Stimulated activated CD8-positive, alpha-beta memory T cell treated with anti-CD3 and anti-CD28 coated beads, Interleukin-4, amount 100 ng/mL, for 1 hour (primary cell): ENCODE results near the gene RAD23A.

ENCODE experiments used
- DNase-seq, 2 donors: peaks; one replicate each; pipeline ENCODE4 v3.0.0-alpha.2; 2020; ENCODE audit warnings: low read depth in 2 of 2, low spot score in 1 of 2

The RAD23A gene

DNA sequence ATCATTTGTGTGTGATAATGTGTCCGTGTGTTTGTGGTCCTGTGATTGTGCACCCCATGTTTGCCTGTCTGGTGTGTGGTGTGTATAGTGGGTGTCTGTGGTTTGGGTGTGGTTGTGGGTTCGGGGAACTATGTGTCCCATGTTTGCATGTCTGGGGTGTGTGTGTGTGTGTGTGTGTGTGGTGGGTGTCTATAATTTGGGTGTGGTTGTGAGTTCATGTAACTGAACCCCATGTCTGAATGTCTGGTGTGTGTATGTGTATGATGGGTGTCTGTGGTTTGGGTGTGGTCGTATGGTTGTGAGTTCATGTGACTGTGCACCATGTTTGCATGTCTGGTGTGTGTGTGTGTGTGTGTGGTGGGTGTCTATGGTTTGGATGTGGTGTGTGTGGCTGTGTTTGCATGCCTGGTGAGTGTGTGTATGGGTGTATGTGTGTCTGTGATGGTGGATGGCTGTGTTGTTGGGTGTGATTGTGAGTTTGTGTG, 38.5 kb downstream of the RAD23A start:
- DNase-seq = no peak

DNA sequence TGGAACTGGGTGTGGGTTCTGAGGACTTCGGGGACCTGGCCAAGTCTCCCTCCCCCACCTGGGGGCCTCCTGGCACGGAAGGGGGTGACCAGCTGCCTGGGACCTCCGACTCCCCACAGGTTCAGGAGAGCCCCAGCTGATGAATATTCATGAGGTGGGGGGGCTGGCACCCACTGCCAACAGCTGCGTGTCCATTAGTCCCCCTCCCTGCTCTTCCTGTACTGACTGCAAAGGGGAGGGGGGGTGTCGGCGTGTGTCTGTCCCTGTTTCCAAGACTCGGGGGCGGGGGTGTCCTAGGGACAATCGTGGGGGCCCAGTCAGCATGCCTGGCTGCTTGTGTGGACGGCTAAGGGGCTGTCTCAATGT, 39.0 kb downstream of the RAD23A start:
- no peak for DNase-seq

DNA sequence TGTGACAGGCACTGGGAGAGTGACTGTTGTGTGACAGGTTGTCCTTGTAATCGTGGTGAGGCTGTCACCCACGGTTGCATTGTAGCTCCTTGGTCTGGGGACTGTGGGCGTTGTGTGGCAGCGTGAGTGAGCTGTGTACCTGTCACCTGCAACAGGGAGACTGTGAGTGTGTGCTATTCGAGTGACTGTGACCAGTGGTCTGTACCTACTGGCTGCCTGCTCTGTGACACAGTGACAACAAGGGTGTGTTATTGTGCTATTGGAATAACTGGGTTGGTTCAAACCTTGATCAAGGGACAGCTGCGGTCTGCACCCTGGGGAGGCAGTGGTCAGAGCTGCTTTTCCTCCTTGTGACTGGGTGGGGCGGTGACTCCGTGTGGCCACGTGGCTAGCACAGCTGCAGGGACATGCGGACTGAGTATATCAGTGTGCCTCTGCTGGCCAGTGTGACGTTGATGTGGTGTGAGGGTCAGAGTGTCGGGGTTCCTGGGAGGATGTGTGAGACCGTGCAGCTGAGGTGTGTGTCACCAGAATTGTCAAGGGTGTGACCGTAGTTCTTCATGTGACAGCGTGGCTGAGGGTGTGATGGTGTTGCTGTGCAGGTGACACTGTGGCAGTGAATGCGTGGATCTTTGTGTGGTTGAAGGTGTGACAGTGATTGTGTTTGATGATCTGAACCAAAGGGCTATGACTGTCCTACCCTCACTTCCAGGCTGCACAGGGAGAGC, 39.6 kb downstream of the RAD23A start:
- peak in 1 of 2 donors; percentile 19 for DNase-seq

DNA sequence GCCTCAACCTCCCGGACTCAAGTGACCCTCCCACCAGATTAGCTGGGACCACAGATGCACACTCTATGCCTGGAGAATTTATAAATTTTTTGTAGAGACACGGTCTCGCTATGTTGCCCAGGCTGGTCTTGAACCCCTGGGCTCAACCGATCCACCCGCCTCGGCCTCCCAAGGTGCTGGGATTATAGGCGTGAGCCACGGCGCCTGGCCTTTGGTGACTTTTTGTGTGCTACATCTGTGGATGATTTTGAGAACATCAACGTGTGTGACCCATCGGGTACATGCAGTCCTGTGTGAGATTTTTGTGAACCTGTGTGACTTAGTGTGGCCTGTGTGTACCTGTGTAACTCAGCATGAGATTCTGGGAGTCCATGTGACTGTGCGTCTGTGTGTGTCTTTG, 41.1 kb downstream of the RAD23A start:
- no peak for DNase-seq

DNA sequence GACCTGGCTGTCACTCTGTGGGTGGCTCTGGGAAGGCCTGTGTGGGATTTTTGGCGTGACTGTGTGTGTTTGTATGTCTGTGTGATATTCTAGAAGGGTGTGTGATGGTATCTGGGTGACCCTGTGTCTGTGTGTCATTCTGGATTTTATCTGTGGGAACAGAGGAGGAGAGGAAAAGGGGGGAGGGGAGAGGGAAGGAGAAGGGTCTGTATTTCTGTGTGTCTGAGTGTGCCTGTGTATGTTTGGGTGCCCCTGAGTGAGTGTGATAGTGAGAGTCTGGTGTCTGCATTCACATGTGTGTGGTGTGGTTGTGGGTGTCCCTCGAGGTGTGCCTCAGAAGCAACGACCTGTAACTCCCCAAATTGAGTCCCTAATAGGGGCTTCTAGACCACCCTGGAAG, 41.5 kb downstream of the RAD23A start:
- no peak for DNase-seq

DNA sequence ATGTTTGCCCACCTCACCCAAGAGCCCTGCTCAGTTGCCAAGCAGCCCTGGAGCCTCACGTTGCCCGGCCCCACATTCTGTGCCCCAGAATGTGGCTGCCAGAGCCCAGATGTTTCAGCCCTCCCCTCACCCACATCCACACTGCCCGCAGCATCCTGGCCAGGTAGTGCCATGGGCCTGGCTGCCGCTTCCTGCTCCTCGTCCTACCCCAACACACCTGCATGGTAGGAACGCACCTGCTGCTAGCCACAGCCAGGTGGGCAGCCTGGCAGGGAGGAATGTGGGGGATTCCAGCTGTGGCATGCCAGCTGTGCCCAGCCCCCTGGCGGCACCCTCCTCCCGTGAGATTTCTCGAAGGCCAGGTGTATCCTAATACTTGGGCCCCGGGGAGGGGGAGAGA, 42.1 kb downstream of the RAD23A start:
- DNase-seq = no peak

DNA sequence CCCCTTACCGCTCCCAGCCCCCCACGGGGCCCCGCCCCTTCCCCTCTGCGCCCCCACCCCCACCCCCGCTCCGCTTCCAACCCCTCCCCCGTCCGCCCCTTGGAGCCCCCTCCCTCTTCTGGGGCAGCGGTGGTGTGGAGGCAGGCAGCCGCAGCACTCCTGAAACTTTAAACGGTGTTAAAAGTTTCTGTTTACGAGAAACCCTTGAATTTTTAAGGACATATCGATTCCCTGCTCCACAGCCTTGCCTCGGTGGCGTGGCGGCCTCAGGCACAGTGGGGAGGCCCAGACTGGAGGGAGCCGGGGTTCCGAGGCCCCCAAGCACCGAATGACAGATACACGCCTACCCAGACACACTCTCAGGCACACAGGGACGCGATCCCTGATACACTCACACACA, 44.8 kb downstream of the RAD23A start:
- DNase-seq = no peak

DNA sequence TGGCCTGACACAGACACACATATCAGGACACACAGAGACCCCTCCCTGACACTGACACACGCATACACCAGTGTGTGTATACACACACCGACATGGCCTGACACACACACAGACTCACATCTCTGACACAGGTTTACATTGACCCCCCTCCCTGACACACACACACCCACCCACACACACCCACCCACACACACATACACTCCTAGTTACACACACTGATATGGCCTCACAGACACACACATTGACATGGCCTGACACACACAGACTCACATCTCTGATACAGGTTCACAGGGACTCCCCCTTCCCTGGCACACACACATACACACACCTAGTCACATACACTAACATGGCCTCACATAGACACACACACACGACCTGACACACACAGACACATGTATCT, 45.2 kb downstream of the RAD23A start:
- DNase-seq = no peak

DNA sequence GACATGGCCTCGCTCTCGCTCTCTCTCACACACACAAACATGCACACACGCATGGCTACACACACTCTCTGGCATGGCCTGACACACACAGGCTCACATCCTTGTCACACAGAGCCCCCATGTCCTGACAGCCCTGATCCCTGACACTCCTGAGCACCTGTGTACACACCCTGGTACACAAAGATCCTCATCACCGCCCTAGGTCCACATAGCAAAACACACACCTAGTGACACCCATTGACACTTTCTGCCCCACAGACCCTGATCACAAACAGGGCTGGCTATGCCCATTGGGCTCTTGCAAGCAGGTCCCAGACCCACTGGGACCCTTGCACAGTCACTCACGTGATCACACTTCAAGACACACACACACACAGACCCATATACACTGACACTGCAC, 45.6 kb downstream of the RAD23A start:
- no peak for DNase-seq

DNA sequence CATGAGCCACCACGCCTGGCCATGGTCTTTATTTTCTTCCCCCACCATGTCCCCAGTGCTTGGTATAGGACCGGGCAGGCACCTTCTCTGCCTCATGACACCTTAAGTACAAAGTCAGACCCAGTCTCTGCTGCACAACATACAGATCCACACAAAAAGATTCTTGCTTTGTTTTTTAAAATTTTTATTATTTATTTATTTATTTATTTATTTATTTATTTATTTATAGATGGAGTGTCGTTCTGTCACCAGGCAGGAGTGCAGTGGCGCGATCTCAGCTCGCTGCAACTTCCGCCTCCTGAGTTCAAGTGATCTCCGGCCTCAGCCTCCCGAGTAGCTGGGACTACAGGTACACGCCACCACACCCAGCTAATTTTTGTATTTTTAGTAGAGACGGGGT, 47.1 kb downstream of the RAD23A start:
- DNase-seq = no peak

DNA sequence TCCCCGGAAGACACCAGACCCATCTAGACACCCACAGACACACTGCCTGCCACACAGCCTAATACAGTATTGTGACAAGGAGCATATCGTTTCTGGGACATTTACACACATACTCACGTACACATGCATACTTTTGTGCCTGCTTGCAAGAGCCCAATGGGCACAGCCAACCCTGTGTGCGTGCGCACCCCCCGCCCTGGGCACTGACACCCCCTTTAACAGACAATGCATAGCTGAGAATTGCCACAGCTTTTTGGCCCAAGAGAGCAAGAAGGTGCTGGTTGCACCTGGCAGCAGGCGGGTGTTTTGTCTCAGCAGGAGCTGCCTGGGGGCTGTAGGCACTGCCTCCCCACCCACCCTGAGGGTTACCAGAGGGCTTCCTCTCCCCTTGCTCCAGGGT, 47.9 kb downstream of the RAD23A start:
- no peak for DNase-seq

DNA sequence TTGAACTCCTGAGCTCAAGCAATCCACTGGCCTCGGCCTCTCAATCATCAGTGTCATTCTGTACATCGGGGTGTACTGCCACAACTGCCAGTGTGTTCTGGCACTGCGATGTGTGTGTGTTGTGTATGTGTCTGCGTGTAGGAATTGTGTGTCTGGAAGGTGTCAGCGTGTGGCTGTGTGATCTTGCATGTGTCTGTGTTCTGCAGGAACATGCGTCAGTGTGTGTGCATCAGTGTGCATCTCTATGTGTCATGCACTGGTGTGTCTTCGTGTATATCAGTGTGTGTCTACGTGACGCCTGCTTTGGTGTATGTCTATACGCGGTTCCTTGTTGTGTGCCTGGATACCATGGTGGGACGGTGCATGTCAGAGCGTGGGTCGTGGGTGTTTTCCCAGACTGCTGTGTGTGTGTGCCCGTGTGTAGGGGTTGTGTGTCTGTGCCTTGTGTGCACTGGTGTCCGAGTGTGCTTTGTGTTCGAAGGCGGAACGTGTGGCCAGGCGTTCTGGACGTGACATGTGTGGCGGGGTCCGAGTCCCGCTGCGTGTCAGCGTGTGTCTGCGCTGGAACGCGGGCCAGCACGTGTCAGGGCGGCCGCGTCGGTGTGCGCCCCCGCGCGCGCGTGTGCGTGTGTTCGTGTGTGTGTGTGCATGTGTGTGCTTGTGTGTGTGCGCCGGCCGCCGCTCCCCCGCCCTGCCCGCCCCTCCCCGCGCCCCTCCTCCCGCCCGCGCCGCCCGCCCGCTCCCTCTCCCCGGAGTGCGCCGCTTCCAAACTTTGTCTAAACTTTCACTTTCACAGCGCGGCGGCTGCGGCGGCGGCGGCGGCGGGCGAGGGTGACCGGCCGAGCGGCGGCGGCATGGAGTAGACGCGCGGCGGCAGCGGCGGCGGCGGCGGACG, 49.3 kb downstream of the RAD23A start, which contains the start of gene NFIX:
Gene NFIX, plus strand, starts transcription at position 775 of the 895 bp plus-strand sequence. CDS start 363 bp downstream, outside the sequence.
- DNase-seq = no peak

DNA sequence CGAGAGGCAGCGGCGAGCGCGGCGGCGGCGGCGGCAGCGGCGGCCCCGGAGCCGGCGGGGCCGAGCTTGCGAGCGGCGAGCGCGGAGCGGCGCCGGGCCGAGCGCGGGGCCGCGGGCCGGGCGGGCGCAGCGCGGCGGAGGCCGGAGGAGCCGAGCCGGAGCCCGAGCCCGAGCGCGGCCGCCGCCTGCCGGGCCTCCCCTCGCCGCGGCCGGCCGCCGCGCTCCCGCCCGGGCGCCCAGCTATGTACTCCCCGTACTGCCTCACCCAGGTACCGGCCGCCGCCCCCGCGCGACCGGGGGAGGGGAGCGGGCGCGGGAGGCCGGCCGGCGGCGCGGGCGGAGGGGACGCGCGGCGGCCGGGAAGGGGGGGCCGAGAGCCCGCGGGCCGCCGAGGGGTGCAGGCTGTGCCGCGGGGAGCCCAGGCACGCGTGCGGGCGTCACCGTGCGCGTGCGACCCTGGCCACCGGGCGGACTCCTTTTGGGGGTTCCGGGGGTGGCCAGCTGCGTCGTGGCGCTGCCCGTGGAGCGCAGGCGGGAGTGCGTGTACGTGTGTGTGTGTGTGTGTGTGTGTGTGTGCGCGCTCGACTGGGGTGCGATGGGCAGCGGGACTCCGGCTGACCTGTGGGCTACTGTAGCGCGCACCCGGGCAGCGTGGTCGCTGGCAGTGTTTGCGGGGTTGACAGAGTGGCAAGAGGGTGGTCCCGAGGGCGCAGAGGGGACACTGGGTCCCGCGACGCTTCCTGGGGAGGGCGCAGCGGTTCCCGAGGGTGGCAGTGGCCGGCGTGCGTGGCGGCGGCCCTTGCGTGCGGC, 50.1 kb downstream of the RAD23A start:
- DNase-seq = no peak

DNA sequence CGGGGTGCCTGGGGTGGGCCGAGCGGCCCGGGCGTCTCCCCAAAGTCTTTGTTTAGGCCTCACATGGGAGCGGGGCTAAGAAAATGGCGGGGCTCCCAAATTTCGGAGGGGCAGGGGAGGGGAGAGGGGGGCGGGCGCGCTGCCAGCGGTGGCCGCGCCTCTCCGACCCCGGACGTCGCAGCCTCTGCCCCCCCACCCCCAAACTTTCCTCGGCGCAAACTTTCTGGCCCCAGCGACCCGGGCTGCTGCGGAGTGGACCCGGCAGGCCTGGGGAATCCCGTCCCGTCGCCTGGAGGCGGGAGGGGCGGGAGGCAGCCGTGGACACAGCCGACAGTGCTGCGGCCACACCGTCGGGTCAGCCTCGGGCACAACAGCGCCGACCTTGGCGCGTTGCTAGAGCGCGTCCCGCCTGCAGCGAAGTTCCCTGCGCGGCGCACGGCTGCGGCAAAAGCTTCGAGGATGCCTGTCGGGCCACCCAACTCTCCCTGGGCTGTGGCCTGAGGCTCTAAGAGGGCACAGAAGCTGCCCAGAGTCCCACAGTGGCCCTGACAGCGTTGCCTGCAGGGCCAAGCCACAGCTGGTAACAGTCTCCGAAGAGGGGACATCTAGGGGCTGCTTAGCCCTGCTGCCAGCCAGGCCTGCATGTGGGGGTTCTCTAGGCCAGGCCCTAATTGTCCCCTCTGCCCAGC, 50.9 kb downstream of the RAD23A start:
- DNase-seq = no peak

DNA sequence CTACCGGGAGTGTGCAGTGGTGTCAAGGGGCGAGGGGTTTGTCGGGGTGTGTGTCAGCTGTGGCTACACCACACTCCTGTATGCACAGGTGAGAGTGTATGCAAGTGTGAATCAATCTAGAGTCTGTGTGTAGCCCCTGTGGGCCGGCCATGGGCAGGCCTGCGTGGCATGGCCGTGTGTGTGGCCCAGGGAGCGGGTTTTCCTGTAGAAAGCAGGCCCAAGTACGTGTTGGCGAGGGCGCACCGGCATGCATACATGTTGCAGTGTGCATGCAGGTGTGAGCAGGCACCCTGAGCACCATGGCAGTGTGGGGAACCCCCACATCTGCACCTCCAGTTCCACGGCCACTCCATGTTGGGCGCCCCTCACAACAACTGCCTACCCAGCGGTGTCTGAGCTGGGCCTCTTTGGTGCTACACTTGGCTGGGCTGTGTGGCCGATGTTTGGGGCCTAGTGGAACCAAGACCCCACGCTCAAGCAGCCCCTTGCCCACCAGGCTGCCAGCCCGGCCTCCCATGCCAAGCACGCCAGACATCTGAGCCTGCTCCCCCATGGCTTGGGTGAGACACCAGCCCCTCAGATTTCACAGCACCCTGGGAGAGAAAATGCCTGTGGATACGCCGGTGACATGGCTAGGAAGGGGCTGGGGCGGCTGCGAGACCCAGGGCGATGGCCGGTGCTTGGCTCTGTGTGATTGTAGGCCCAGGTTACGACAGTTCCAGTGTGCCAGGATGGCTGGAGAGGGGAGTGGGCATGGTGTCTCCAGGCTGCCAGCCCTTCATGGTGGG, 51.7 kb downstream of the RAD23A start:
- no peak for DNase-seq

DNA sequence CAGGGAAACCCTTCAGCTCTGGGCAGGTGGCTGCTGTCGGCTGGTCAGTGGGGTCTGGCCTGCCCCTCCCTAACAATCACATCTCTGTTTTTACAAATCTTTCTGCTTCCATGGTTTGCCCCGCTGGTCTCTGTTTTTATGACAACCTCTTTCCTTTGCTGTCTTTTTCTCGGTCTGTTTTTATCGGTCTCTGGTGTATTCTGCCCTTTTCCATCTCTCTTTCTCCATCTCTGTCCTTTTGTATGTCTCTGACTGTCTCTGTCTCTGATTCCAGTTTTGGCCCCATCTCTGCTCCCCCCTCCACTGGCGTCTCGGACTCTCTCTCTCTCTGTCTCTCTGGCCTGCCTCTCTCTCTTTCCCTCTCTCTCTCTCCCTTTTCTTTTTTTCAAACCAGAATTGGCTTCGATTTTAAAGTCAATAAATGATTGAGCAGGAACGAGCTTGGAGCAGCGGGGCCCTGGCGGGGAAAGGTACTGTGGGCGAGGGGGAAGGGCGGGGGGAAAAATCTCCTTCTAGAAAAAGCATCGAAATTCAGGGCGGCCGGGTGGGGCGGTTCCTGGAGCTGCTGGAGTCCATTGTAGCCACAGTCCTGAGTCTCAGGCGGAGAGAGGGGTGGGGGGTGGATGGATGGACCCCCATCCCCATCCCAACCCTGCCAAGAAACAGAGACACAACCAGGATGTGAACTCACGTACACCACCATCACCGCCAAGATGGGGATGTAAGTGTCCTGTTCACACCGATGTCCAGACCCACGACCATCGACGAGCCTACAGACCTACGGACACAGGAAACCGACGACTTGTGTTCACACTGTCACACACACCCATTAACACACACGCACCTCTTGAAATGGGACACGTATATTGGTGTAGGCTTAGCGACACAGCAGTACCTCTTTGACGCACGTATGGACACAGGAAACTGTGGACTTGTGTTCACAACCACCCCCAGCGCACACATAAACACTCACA, 52.6 kb downstream of the RAD23A start:
- DNase-seq = no peak

DNA sequence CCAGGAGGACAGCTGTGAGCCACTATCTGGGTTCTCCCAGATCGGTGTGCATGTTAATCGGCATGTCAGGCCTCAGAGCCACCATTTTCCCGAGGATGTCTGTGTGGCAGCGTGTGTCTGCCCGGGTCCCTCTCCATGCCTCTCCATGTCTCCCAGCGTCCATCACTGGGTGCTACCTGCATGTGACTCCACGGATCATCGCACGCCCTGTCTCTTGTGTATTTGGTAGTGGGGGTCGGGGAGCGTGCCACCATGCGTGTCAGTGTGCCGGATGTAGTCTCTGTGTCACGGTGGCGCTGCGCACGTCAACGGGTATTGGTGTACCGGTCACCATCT, 55.5 kb downstream of the RAD23A start:
- no peak for DNase-seq

DNA sequence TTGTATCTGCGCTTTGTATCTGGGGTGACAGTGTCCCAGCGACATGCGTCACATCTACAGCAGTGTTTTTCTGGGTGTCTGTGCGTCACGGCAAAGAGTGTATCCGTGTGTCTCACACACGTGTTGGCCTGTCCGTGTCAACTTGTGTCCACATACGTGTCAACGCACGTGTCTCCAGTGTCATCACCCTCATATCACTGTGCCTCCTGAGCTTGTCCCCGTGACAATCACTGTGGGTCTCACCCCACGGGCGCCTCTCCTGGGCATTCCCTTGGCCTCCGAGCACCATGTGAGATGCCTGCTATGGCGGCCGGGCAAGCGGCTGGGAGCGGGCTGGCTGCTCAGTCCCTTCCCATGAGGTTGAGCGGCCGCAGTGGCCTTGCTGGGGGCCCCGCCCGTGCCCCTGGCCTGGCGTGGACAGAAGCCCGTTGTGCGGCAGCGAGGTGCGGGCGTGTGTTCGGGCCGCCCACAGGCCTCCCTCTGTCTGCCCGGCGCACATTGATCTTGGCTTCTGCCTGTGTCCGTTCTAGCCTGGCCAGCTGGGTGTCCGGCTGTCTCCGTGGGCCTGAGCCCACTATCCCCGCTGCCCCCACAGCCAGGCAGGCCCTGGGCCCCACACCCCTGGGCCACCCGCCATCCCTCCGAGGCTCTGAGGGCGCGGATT, 56.0 kb downstream of the RAD23A start:
- DNase-seq = no peak
